Neural crest cell (in vitro differentiated cells): Measurements from ENCODE around the gene BABAM2. TPM values are rescaled to one million over a fixed set of nuclear protein-coding genes. Genes with fewer than 3 reads are reported as not detected.

Experiments
- DNase-seq: peaks from one replicate; pipeline ENCODE4 v3.0.0; 2021; ENCODE audit warnings: low read depth, mixed read lengths, low spot score
- H3K27ac Mint-ChIP-seq: one replicate; pipeline ENCODE4 v1.8.0; 2021; ENCODE audit warnings: mild to moderate bottlenecking, mixed read lengths; ENCODE audit not compliant: unreplicated experiment
- H3K27me3 Mint-ChIP-seq: 2 replicates; pipeline ENCODE4 v1.8.0; 2021; ENCODE audit warnings: low read depth, mild to moderate bottlenecking, mixed read lengths
- H3K36me3 Mint-ChIP-seq: 2 replicates; pipeline ENCODE4 v1.8.0; 2021; ENCODE audit warnings: low read depth, mild to moderate bottlenecking, mixed read lengths
- H3K4me1 Mint-ChIP-seq: 2 replicates; pipeline ENCODE4 v1.8.0; 2021; ENCODE audit warnings: mixed read lengths
- H3K4me3 Mint-ChIP-seq: one replicate; pipeline ENCODE4 v1.8.0; 2021; ENCODE audit warnings: mild to moderate bottlenecking, mixed read lengths
- H3K9me3 Mint-ChIP-seq: 2 replicates; pipeline ENCODE4 v1.8.0; 2021; ENCODE audit warnings: mixed read lengths
- CTCF ChIP-seq: fragments of 200-600 bp; sonication (generic); conservative IDR thresholded peaks from 2 replicates; pipeline ENCODE4 v1.5.0; 2021; ENCODE audit warnings: antibody characterized with exemption, mild to moderate bottlenecking
- total RNA-seq: library from RNA; stranded (reverse); gene quantifications from 2 replicates; pipeline ENCODE4 v1.2.1, GENCODE V29; 2021

BABAM2 gene
- total RNA-seq, 1 donor from 2014 or later, result 28.6 TPM

GRCh38 chr2:27914805-27915175, 24.3 kb downstream of the BABAM2 start:
- Mint-ChIP-seq H3K27me3 (no peaks in the 10 kb centered on the region), H3K27ac (no peak overlapping the region), H3K4me1 (peaks cover 11% of the 10 kb centered on the region), H3K36me3 (peaks cover 2% of the 10 kb centered on the region), H3K4me3 (no peak overlapping the region), H3K9me3 (no peaks in the 10 kb centered on the region)
- DNase-seq, result no peak
- TF ChIP-seq CTCF, result no peak

GRCh38 chr2:27915191-27915590, 24.7 kb downstream of the BABAM2 start:
- Mint-ChIP-seq H3K27me3 (no peaks in the 10 kb centered on the region), H3K4me1 (peaks cover 11% of the 10 kb centered on the region), H3K9me3 (no peaks in the 10 kb centered on the region), H3K27ac (no peak overlapping the region), H3K36me3 (peaks cover 2% of the 10 kb centered on the region), H3K4me3 (no peak overlapping the region)
- no peak for TF ChIP-seq CTCF
- DNase-seq, result no peak

GRCh38 chr2:27915874-27916273, 25.3 kb downstream of the BABAM2 start:
- no peaks in the 10 kb centered on the region for H3K9me3 Mint-ChIP-seq
- peaks cover 9% of the 10 kb centered on the region for H3K4me1 Mint-ChIP-seq
- peaks cover 2% of the 10 kb centered on the region for H3K36me3 Mint-ChIP-seq
- no peak overlapping the region for H3K27ac Mint-ChIP-seq
- no peak for DNase-seq
- H3K27me3 Mint-ChIP-seq, result no peaks in the 10 kb centered on the region
- H3K4me3 Mint-ChIP-seq, result no peak overlapping the region
- TF ChIP-seq CTCF, result no peak

- Mint-ChIP-seq H3K27me3 (no peaks in the 10 kb centered on the region), H3K36me3 (no peaks in the 10 kb centered on the region), H3K9me3 (no peaks in the 10 kb centered on the region), H3K4me1 (peaks cover 5% of the 10 kb centered on the region), H3K27ac (no peak overlapping the region), H3K4me3 (no peak overlapping the region)
- no peak for DNase-seq
- TF ChIP-seq CTCF, result no peak
These were observed 25.9 kb downstream of the BABAM2 start for GRCh38 chr2:27916293-27916995.

- Mint-ChIP-seq H3K9me3 (no peaks in the 10 kb centered on the region), H3K4me3 (no peak overlapping the region), H3K4me1 (no peaks in the 10 kb centered on the region), H3K27ac (no peak overlapping the region), H3K27me3 (no peaks in the 10 kb centered on the region), H3K36me3 (no peaks in the 10 kb centered on the region)
- no peak for TF ChIP-seq CTCF
- DNase-seq, result no peak
These were observed 29.8 kb downstream of the BABAM2 start for GRCh38 chr2:27920148-27920885.
